ENCODE results near the gene MAP3K10. TPM values are rescaled to one million over a fixed set of nuclear protein-coding genes. Genes with fewer than 3 reads are reported as not detected.

MAP3K10 gene
- total and polyA plus RNA-seq, 4 donors: 11.1 to 99.7 (median 50.6) TPM

Other genes with a start within 250 kb of the MAP3K10 start
- gene PSMC4, start 220.3 kb upstream of the MAP3K10 start, total RNA-seq: 10 to 100 TPM; 80.9 to 90.5 TPM
- 100 to 1,000 TPM; 104 to 106 TPM for gene PSMC4, start 220.3 kb upstream of the MAP3K10 start, polyA plus RNA-seq (ENCODE audit: insufficient read length in 2 of 2)
- gene ZNF546, start 194.4 kb upstream of the MAP3K10 start, total RNA-seq: 10 to 100 TPM; 14.1 to 18.0 TPM
- 1 to 10 TPM; 6.1 to 9.5 TPM for gene ZNF546, start 194.4 kb upstream of the MAP3K10 start, polyA plus RNA-seq (ENCODE audit: insufficient read length in 2 of 2)
- gene ZNF780B, start 135.2 kb upstream of the MAP3K10 start, total RNA-seq: 10 to 100 TPM; 32.7 to 35.7 TPM
- 10 to 100 TPM; 17.7 to 18.9 TPM for gene ZNF780B, start 135.2 kb upstream of the MAP3K10 start, polyA plus RNA-seq (ENCODE audit: insufficient read length in 2 of 2)
- 10 to 100 TPM; 27.2 to 27.4 TPM for gene ZNF780A, start 100.5 kb upstream of the MAP3K10 start, total RNA-seq
- 10 to 100 TPM in 1 of 2 donors, 1 to 10 TPM in 1; 9.0 to 14.5 TPM for gene ZNF780A, start 100.5 kb upstream of the MAP3K10 start, polyA plus RNA-seq (ENCODE audit: insufficient read length in 2 of 2)
- 10 to 100 TPM; 19.9 to 34.2 TPM for gene TTC9B, start 27.0 kb downstream of the MAP3K10 start, total RNA-seq
- gene TTC9B, start 27.0 kb downstream of the MAP3K10 start, polyA plus RNA-seq (ENCODE audit: insufficient read length in 2 of 2): 100 to 1,000 TPM; 134 to 139 TPM
- 1 to 10 TPM in 1 of 2 donors, under 1 TPM in 1; 0.69 to 1.3 TPM for gene CCNP, start 35.3 kb downstream of the MAP3K10 start, total RNA-seq
- 1 to 10 TPM; 2.8 to 4.5 TPM for gene CCNP, start 35.3 kb downstream of the MAP3K10 start, polyA plus RNA-seq (ENCODE audit: insufficient read length in 2 of 2)
- 100 to 1,000 TPM in 1 of 2 donors, 10 to 100 TPM in 1; 62.8 to 126 TPM for gene AKT2, start 93.9 kb downstream of the MAP3K10 start, total RNA-seq
- gene AKT2, start 93.9 kb downstream of the MAP3K10 start, polyA plus RNA-seq (ENCODE audit: insufficient read length in 2 of 2): 100 to 1,000 TPM; 154 to 210 TPM
- gene C19orf47, start 157.0 kb downstream of the MAP3K10 start, total RNA-seq: 1 to 10 TPM; 6.9 to 8.7 TPM
- 10 to 100 TPM; 22.8 to 24.4 TPM for gene C19orf47, start 157.0 kb downstream of the MAP3K10 start, polyA plus RNA-seq (ENCODE audit: insufficient read length in 2 of 2)
- 100 to 1,000 TPM; 257 to 394 TPM for gene PLD3, start 157.3 kb downstream of the MAP3K10 start, total RNA-seq
- 100 to 1,000 TPM; 449 to 522 TPM for gene PLD3, start 157.3 kb downstream of the MAP3K10 start, polyA plus RNA-seq (ENCODE audit: insufficient read length in 2 of 2)
- under 1 TPM; 0.10 to 0.11 TPM for gene HIPK4, start 198.8 kb downstream of the MAP3K10 start, total RNA-seq
- gene HIPK4, start 198.8 kb downstream of the MAP3K10 start, polyA plus RNA-seq (ENCODE audit: insufficient read length in 2 of 2): 1 to 10 TPM in 1 of 2 donors, under 1 TPM in 1; 0.70 to 1.6 TPM
- 10 to 100 TPM; 28.7 to 51.7 TPM for gene PRX, start 222.0 kb downstream of the MAP3K10 start, total RNA-seq
- 1 to 10 TPM; 6.1 to 9.7 TPM for gene PRX, start 222.0 kb downstream of the MAP3K10 start, polyA plus RNA-seq (ENCODE audit: insufficient read length in 2 of 2)
- 10 to 100 TPM in 1 of 2 donors, 1 to 10 TPM in 1; 8.1 to 11.4 TPM for gene SERTAD1, start 234.6 kb downstream of the MAP3K10 start, total RNA-seq
- 1 to 10 TPM; 4.9 to 5.5 TPM for gene SERTAD1, start 234.6 kb downstream of the MAP3K10 start, polyA plus RNA-seq (ENCODE audit: insufficient read length in 2 of 2)

All from spinal cord (tissue), 4 donors.